HG02642 (cell line): ENCODE measurements around the gene HIPK4.
"Not testable (repeated sequence)": the region's sequence is repeated elsewhere in the genome, so short reads cannot be mapped to it uniquely, and the experiment has no call there.

Source experiments
- ATAC-seq: cut with Tn5 transposase; IDR thresholded peaks from one replicate; pipeline ENCODE4 v1.9.1; 2021; ENCODE audit warnings: mild to moderate bottlenecking; ENCODE audit not compliant: unreplicated experiment, poor library complexity

The HIPK4 gene

GRCh38 chr19:40394816-40395210 lies 4.8 kb upstream of the HIPK4 start:
- ATAC-seq: no peak

DNA sequence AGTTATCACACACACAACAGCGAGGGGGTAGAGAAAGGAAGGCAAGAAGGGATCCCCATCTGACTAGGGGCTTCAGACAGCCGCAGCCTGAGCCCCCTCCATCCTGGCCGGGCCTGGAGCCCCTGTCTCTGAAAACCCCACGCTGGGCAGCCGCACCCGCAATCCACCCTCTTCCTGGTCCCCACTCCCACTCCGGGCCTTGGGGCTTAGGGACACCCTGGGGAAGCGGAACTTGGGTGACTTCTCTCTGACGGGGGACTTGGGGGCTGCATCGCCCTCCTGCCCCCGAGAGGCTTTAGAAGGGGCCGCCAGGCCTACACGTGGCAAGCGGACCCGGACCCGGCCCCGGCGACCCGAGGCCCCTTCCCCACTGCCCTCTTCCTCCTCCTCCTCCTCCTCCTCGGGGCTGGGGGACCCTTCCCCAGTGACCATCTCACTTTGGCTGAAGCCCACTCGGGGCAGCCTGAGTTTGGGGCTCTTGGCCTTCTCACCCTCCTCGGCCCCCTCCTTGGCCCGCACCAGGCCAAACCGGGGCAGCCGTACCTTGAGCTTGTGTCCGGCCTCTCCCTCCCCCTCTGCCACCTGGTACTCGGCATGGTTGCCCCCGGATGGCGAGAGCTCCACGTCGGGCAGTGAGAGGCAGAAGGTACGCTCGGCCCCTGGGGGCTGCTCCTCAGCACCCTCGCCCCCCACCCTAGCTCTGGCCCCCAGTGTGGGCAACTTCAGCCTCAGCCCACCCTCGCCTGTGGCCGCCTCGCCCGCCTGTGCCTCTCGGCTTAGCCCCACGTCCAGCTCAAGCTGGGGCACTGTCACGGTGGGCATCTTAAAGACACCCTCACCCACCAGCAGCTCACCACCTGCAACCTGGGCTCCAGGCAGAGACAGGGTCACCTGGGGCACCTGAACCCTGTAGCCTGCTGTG lies 4.2 kb upstream of the HIPK4 start:
- no peak for ATAC-seq

DNA sequence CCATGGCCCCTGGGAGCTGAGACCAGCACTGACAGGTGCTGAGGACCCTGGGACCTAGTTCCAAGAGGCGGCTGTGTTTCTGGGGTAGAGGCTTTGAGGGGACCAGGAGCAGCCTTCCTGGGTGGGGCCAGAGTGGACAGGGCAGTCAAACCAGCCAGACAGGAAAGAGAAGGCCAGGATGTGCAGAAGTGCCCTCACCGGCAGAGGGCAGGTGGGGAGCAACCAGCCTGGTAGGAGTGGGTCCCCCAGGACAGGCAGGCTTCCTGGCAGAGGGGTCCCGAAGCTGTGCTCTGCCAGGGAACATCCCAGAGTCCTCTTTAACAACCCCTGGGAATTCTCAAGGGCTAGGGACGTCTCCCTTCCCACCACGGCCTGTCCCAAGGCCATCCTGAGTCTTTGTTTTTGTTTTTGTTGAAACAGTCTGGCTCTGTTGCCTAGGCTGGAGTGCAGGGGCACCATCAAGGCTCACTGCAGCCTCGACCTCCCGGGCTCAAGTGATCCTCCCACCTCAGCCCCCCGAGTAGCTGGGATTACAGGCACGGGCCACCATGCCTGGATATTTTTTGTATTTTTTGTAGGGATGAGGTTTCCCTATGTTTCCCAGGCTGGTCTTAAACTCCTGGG lies 3.0 kb upstream of the HIPK4 start:
- no peak for ATAC-seq

DNA sequence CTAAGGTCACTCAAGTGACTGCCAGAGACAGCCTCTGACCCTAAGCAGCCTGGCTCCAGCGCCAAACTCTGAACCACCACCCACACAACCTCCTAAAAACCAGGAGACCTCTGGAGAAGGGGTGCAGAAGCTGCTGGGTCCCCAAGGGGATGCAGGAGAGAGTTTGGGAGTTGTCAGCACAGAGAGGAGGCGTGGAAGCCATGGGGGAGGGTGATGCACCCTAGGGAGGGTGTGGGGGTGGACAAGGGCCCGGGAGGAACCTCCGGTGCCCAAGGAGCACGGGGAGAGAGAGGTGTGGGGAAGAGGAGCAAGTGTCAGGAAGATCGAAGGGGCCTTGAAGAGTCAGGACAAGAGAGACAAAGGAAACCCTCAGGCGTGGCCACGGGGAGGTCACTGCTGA lies 2.1 kb upstream of the HIPK4 start:
- ATAC-seq: no peak

DNA sequence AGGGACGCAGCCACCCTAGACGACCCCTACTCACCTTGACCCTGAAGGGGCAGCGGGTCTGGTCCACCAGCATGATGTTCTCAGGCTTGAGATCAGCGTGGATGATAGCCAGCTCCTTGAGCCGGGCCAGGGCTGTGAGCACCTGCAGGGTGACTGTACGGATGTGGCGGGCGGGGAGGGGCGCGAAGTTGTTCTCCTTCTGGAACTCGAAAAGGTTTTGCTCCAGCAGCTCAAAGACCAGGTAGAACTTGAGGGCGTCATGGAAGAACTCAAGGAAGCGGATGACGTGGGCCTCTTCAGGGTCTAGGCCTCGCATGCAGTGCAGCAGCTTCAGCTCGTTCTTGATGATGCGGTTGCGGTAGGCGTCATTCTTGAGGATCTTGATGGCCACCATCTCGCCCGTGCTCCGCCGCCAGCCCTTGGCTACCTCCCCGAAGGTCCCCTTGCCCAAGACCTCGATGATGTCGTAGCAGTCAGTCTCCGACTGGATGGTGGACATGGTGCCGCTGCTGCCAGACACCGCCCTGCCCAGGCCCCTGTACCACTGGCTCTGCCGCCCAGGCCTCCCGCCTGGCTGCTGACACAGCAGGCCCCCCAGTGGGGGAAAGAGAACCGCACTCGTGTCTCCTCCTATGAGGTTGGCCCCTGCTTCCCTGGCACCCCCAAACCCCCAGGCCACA lies 437 bp downstream of the HIPK4 start:
- no peak for ATAC-seq

- no peak for ATAC-seq
These were observed 1.5 kb downstream of the HIPK4 start for GRCh38 chr19:40388481-40388880.

DNA sequence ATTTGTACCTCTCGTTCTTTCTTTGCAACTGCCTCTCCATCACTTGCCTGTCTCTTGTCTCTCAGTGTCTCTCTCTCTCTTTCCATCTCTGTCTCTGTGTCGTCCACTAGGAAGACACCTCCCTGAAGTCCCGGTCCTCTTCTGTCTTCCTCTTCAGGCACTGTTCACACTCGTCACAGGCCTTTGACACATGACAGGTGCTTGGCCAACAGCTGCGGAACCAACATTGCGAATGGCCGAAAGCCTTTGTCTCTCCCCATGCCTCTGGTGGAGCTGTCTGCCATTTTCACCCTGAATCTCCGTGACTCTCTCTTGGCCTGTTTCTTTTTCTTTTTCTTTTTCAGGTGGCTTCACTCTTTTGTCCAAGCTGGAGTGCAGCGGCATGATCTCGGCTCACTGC lies 2.8 kb downstream of the HIPK4 start:
- ATAC-seq: no peak

DNA sequence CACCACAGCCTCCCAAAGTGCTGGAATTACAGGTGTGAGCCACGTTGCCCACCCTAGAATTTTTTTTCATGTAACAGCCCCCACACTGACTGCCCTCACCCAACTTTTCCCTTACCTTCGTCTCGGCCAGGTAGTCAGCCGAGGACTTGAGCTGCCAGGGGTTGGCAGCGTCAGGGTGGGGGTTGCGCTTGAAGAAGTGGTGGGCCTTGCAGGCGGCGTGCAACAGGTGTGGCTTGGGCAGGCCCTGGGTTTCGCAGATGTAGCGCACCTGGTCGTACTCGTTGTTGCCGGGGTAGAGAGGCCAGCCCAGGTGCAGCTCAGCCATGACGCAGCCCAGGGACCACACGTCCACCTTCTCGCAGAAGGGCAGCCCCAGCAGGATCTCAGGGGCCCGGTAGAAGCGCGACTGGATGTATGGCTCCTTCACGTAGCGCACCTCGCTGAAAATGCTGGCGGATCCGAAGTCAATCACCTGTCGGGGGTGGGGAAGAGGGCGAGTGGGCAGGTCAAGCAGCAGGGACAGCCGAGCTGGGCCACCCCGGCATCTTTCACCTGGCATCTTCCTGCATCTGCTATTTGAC lies 6.2 kb downstream of the HIPK4 start:
- no peak for ATAC-seq

GRCh38 chr19:40381321-40381720 lies 8.7 kb downstream of the HIPK4 start:
- ATAC-seq: no peak

GRCh38 chr19:40380199-40381037 lies 9.6 kb downstream of the HIPK4 start:
- ATAC-seq: no peak

DNA sequence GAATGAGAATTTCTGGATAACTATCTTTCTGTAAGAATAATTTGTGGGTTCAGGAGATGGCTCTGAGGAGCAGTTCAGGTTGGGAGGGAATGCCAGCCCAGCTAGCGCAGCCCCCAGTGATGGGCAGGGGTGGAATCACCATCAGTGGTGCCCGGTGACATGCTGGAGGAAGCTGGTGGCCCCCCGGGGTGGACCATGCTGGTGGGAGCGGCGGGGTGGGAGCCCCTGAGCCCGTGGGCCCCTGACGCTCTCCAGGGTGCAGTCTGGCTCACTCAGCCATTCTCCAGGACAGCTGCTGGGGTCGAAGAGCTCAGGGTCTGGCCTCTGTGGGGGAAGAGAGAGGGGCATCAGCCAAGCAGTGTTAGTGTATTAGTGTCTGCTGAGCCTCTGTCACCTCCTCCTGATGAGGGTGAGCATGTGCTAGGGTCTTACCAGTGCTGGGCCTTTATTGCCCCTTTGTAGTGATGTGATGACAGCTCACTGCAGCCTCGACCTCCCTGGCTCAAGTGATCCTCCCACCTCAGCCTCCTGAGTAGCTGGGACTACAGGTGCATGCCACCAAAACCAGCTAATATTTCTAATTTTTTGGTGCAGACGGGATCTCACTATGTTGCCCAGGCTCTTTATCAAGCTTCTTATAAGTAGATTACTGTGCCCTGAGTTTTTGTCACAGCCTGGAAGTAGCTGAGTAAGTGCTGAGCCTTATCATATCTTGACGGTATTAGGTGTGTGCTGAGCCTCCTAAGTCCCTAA lies 10.4 kb downstream of the HIPK4 start:
- ATAC-seq: no peak

DNA sequence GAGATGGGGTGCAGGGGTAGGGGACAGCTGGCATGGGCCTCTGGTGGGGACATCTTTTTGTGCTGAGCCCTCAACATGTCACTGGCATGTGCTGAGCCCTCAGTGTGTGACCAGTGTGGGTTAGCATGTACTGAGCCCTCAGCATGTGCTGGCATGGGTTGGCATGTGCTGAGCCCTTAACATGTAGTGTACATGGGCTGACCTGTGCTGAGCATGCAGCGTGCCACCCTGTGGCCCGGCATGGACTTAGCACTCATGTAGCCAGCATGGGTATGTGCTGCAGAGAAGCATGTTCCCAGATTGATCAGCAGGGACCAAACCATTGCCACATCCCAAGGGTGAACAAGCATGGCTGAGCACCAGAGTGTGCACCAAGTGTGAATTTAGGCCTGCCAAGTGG lies 11.5 kb downstream of the HIPK4 start:
- no peak for ATAC-seq

- no peak for ATAC-seq
These were observed 12.1 kb downstream of the HIPK4 start for GRCh38 chr19:40377876-40378385.

DNA sequence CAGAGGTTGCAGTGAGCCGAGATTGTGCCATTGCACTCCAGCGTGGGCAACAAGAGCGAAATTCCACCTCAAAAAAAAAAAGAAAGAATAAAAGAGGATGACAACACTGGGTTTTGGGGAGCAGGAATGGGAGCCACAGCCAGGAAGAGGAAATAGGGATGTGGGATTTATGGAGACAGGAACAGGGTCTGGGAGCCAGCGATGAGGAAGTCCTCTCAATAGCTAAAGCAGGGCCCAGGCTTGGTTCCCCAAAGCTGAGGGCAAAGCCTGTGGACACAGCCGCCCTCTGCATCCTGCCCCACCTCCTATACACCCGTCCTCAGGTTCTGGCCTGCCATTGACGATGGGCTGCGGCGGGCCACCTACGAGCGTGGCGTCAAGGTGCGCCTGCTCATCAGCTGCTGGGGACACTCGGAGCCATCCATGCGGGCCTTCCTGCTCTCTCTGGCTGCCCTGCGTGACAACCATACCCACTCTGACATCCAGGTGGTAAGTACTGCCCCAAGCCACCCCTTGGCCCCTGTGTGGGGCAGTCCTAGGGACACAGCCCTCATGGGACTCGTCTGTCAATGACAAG lies 13.6 kb downstream of the HIPK4 start:
- no peak for ATAC-seq

GRCh38 chr19:40374084-40374483 lies 15.9 kb downstream of the HIPK4 start:
- no peak for ATAC-seq

DNA sequence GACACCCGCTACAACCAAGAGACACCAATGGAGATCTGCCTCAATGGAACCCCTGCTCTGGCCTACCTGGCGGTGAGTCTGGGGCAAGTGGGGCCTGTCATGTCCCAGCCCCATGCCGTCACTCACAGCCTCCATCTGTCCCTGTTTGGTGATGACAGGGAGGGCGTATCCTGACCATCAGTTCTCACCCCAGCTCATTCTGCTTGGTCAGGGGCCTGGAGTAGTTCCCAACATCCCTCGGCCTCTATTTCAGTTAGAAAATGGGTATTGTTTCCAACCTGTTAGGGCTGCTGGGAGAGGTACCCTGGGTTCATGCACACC lies 18.2 kb downstream of the HIPK4 start:
- no peak for ATAC-seq

- no peak for ATAC-seq
These were observed 18.8 kb downstream of the HIPK4 start for GRCh38 chr19:40370997-40371801.

DNA sequence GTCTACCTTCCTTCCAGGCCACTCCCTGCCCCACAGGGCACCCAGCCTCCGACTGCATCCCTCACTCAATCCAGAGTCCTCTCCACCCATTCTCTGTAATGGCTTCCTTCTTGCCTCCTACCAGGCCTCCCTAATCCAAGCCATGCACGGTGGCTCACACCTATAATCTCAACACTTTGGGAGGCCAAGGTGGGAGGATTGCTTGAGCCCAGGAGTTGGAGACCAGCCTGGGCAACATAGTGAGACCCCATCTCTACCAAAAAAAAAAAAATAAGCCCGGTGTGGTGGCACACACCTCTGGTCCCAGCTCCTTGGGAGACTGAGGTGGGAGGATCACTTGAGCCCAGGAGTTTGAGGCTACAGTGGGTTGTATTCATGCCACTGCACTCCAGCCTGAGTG lies 19.7 kb downstream of the HIPK4 start:
- not testable (repeated sequence) for ATAC-seq
